ENCODE data around the gene FAM234A.

DNA sequence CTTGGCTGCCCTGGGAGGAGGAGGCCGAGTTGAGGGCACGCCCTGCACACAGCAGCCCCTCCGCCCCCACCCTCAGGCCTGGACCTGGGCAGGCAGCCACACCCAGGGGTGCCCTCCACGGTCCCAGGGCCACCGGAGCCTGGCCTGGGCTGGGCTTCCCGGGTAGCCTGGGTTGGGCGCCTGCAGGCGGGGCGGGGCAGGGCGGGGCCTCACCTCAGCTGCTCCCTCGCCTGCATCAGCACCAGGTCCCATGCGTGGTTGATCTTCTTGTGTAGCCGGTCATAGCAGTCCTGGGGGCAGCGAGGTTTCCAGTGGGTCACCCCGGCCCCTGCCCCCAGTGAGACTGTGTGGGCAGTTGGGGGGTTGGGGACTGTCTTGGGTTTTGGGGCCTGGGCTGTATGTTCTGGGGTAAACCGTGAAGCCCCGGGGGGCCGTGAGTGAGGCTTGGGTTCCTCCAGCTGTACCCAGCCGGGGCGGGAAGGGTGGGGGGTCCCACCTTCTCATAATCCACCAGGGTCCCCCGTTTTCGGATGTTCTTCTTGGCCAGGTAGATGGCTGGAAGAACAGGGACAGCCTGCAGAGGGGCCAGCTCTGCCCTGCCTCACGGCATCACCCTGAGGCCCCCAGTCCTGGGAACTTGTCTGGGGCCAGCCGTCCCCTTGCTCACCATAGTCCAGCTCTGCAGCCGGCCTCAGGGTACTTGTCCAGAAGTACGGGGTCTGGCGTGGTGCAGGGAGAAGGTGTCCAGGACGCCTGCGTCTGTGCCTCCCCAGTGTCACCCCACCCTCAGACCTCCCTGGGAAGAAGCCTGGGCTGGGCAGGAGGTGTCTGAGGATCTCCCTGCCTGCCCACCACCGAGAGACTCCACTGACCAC lies 39.2 kb downstream of the FAM234A start:
- TF ChIP-seq POLR2A (IDR thresholded peaks at IDR 0.05) = no peak
- TF ChIP-seq, protein P1, sequence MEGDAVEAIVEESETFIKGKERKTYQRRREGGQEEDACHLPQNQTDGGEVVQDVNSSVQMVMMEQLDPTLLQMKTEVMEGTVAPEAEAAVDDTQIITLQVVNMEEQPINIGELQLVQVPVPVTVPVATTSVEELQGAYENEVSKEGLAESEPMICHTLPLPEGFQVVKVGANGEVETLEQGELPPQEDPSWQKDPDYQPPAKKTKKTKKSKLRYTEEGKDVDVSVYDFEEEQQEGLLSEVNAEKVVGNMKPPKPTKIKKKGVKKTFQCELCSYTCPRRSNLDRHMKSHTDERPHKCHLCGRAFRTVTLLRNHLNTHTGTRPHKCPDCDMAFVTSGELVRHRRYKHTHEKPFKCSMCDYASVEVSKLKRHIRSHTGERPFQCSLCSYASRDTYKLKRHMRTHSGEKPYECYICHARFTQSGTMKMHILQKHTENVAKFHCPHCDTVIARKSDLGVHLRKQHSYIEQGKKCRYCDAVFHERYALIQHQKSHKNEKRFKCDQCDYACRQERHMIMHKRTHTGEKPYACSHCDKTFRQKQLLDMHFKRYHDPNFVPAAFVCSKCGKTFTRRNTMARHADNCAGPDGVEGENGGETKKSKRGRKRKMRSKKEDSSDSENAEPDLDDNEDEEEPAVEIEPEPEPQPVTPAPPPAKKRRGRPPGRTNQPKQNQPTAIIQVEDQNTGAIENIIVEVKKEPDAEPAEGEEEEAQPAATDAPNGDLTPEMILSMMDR (IDR thresholded peaks at IDR 0.05) = no peak

Data from stomach (tissue), 4 donors.